Measurements from ENCODE around the gene DFFA. TPM values are rescaled to one million over a fixed set of nuclear protein-coding genes. Genes with fewer than 3 reads are reported as not detected.

DFFA gene
- total and polyA plus RNA-seq, 4 donors = 10.6 to 20.0 (median 14.3) TPM

GRCh38 chr1:10451287-10451686, 21.0 kb downstream of the DFFA start:
- Histone ChIP-seq H3K27ac (ENCODE audit: low read depth in 1 of 2, low read length in 2 of 2) (no peak overlapping the region), H3K9me3 (ENCODE audit: control insufficient read depth in 4 of 4, low read length in 3 of 4) (no peaks in the 10 kb centered on the region), H3K36me3 (ENCODE audit: control insufficient read depth in 4 of 4, insufficient read depth in 3 of 4, low read depth in 1 of 4, low read length in 3 of 4) (peaks cover 0 to 1% (median 0%) of the 10 kb centered on the region in 4 donors), H3K4me1 (ENCODE audit: control insufficient read depth in 4 of 4, insufficient read depth in 4 of 4, low read length in 3 of 4) (no peaks in the 10 kb centered on the region), H3K27me3 (ENCODE audit: control insufficient read depth in 4 of 4, insufficient read depth in 4 of 4, low read length in 3 of 4) (no peaks in the 10 kb centered on the region), H3K9ac (ENCODE audit: low read depth in 1 of 2, low read length in 2 of 2) (no peak overlapping the region), H3K4me3 (ENCODE audit: low read depth in 1 of 3, low read length in 3 of 3) (no peak overlapping the region)
- TF ChIP-seq ZBTB33 (IDR thresholded peaks at IDR 0.05) (no peak), TAF1 (conservative IDR thresholded peaks at IDR 0.05) (no peak), HNF4G (IDR thresholded peaks at IDR 0.05) (no peak), MAX (IDR thresholded peaks at IDR 0.05) (no peak), GABPA (IDR thresholded peaks at IDR 0.05 in 1 of 2, conservative IDR thresholded peaks at IDR 0.05 in 1 of 2) (no peak), SP1 (IDR thresholded peaks at IDR 0.05) (no peak), REST (IDR thresholded peaks at IDR 0.05) (no peak), JUND (IDR thresholded peaks at IDR 0.05) (no peak), YY1 (IDR thresholded peaks at IDR 0.05) (no peak), CTCF (IDR thresholded peaks at IDR 0.05; ENCODE audit: low read depth, low read length, missing input control) (no peak), ATF3 (IDR thresholded peaks at IDR 0.05) (no peak), FOXA2 (IDR thresholded peaks at IDR 0.05) (no peak), EGR1 (IDR thresholded peaks at IDR 0.05; ENCODE audit: low read depth in 2 of 2) (no peak), HNF4A (conservative IDR thresholded peaks at IDR 0.05) (no peak)
- DNase-seq (ENCODE audit: low spot score) = no peak
- WGBS = 29% methylated on average over 10 of the region's 10 CpGs

GRCh38 chr1:10450836-10451235, 21.5 kb downstream of the DFFA start:
- Histone ChIP-seq H3K36me3 (ENCODE audit: control insufficient read depth in 4 of 4, insufficient read depth in 3 of 4, low read depth in 1 of 4, low read length in 3 of 4) (peaks cover 0 to 1% (median 0%) of the 10 kb centered on the region in 4 donors), H3K4me1 (ENCODE audit: control insufficient read depth in 4 of 4, insufficient read depth in 4 of 4, low read length in 3 of 4) (no peaks in the 10 kb centered on the region), H3K9me3 (ENCODE audit: control insufficient read depth in 4 of 4, low read length in 3 of 4) (no peaks in the 10 kb centered on the region), H3K27ac (ENCODE audit: low read depth in 1 of 2, low read length in 2 of 2) (no peak overlapping the region), H3K27me3 (ENCODE audit: control insufficient read depth in 4 of 4, insufficient read depth in 4 of 4, low read length in 3 of 4) (no peaks in the 10 kb centered on the region), H3K4me3 (ENCODE audit: low read depth in 1 of 3, low read length in 3 of 3) (no peak overlapping the region), H3K9ac (ENCODE audit: low read depth in 1 of 2, low read length in 2 of 2) (no peak overlapping the region)
- no peak for DNase-seq (ENCODE audit: low spot score)
- 55% methylated on average over 6 of the region's 6 CpGs for WGBS
- no peak for TF ChIP-seq EGR1 (IDR thresholded peaks at IDR 0.05; ENCODE audit: low read depth in 2 of 2)
- TF ChIP-seq FOXA1 (IDR thresholded peaks at IDR 0.05) = no peak
- TF ChIP-seq ATF3 (IDR thresholded peaks at IDR 0.05) = no peak
- no peak for TF ChIP-seq JUND (IDR thresholded peaks at IDR 0.05)
- no peak for TF ChIP-seq YY1 (IDR thresholded peaks at IDR 0.05)
- TF ChIP-seq MAX (IDR thresholded peaks at IDR 0.05) = no peak
- TF ChIP-seq FOXA2 (IDR thresholded peaks at IDR 0.05) = no peak
- TF ChIP-seq HNF4G (IDR thresholded peaks at IDR 0.05) = no peak
- TF ChIP-seq SP1 (IDR thresholded peaks at IDR 0.05) = no peak
- no peak for TF ChIP-seq CTCF (IDR thresholded peaks at IDR 0.05; ENCODE audit: low read depth, low read length, missing input control)
- no peak for TF ChIP-seq TAF1 (conservative IDR thresholded peaks at IDR 0.05)
- no peak for TF ChIP-seq GABPA (IDR thresholded peaks at IDR 0.05 in 1 of 2, conservative IDR thresholded peaks at IDR 0.05 in 1 of 2)
- TF ChIP-seq RXRA (IDR thresholded peaks at IDR 0.05) = no peak
- no peak for TF ChIP-seq NR2F2 (IDR thresholded peaks at IDR 0.05)
- no peak for TF ChIP-seq HNF4A (conservative IDR thresholded peaks at IDR 0.05)
- TF ChIP-seq ZBTB33 (IDR thresholded peaks at IDR 0.05) = no peak
- no peak for TF ChIP-seq RAD21 (IDR thresholded peaks at IDR 0.05)
